ENCODE measurements around the gene PHF20. TPM values are rescaled to one million over a fixed set of nuclear protein-coding genes. Genes with fewer than 3 reads are reported as not detected.

PHF20 gene
- total and polyA plus RNA-seq, 2 of the 13 experiments (the other 11 are each of a cell fraction or from before 2014, with no cell fraction given): 22.8 to 34.1 TPM

DNA sequence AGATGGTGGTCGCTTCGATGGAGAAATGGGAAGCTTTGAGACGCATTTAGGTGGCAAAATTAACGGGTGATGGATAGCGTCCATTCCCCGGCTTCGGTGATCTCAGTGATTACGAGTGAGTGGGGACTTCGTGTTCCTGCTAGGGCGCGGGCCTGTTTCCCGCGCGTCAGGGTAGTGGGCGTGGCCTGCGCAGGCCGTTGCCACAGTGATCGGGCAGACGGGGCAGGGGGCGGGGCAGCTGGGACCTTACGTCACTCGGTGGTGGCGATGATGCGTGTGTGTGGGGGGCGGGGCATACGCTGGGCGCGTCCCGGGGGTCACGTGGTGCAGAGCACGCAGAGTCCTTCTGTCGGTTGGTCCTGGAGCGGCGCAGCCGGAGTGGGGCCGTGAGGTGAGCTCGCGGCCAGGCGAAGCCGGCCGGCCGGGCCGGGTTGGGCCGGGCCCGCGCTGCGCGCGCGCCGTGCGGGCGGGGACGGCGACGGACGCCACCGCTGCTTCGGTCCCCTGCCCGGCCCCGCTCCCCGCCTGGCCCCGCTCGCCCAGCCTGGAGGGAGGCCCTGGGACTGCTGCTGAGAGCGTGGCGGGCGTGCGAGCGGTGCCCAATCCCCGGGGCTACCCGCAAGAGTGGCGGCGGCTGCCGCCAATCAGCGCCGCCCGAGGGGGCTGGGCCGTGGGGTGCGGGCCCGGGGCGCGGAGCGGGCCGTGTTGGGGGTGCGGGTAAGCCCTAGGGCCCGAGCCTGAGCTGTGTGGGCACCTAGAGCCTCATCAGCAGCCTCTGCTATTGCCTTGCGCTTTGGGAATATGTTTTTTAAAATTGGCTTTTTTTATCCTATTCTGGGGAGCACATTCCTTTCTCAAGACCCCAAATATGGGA is at the start of gene PHF20 (continued):
- TF ChIP-seq, protein P1, sequence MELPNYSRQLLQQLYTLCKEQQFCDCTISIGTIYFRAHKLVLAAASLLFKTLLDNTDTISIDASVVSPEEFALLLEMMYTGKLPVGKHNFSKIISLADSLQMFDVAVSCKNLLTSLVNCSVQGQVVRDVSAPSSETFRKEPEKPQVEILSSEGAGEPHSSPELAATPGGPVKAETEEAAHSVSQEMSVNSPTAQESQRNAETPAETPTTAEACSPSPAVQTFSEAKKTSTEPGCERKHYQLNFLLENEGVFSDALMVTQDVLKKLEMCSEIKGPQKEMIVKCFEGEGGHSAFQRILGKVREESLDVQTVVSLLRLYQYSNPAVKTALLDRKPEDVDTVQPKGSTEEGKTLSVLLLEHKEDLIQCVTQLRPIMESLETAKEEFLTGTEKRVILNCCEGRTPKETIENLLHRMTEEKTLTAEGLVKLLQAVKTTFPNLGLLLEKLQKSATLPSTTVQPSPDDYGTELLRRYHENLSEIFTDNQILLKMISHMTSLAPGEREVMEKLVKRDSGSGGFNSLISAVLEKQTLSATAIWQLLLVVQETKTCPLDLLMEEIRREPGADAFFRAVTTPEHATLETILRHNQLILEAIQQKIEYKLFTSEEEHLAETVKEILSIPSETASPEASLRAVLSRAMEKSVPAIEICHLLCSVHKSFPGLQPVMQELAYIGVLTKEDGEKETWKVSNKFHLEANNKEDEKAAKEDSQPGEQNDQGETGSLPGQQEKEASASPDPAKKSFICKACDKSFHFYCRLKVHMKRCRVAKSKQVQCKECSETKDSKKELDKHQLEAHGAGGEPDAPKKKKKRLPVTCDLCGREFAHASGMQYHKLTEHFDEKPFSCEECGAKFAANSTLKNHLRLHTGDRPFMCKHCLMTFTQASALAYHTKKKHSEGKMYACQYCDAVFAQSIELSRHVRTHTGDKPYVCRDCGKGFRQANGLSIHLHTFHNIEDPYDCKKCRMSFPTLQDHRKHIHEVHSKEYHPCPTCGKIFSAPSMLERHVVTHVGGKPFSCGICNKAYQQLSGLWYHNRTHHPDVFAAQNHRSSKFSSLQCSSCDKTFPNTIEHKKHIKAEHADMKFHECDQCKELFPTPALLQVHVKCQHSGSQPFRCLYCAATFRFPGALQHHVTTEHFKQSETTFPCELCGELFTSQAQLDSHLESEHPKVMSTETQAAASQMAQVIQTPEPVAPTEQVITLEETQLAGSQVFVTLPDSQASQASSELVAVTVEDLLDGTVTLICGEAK (IDR thresholded peaks at IDR 0.05): no peak
- TF ChIP-seq, protein P1 (CRISPR knock-in tag; IDR thresholded peaks at IDR 0.05): no peak; the same call in none of the 2 replicates
- TF ChIP-seq ZNF737 (CRISPR knock-in tag; IDR thresholded peaks at IDR 0.05; ENCODE audit: borderline replicate concordance): no peak; the same call in 1 of the 2 replicates
- TF ChIP-seq, protein P2, sequence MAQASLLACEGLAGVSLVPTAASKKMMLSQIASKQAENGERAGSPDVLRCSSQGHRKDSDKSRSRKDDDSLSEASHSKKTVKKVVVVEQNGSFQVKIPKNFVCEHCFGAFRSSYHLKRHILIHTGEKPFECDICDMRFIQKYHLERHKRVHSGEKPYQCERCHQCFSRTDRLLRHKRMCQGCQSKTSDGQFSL (CRISPR knock-in tag; IDR thresholded peaks at IDR 0.05): peak; percentile 97
- TF ChIP-seq, protein P3, sequence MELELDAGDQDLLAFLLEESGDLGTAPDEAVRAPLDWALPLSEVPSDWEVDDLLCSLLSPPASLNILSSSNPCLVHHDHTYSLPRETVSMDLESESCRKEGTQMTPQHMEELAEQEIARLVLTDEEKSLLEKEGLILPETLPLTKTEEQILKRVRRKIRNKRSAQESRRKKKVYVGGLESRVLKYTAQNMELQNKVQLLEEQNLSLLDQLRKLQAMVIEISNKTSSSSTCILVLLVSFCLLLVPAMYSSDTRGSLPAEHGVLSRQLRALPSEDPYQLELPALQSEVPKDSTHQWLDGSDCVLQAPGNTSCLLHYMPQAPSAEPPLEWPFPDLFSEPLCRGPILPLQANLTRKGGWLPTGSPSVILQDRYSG (CRISPR knock-in tag; IDR thresholded peaks at IDR 0.05): peak; percentile 92; the same call in 1 of the 2 replicates
- TF ChIP-seq SMAD9 (CRISPR knock-in tag; IDR thresholded peaks at IDR 0.05): peak; percentile 96
- peak; percentile 95 for TF ChIP-seq ZBTB20 (CRISPR knock-in tag; IDR thresholded peaks at IDR 0.05; ENCODE audit: borderline replicate concordance, low read depth)
- TF ChIP-seq ZNF660 (CRISPR knock-in tag; IDR thresholded peaks at IDR 0.05; ENCODE audit: borderline replicate concordance, low read depth): no peak
- peak; percentile 98 for TF ChIP-seq CREB1 (IDR thresholded peaks at IDR 0.05)
- peak; percentile 82 for TF ChIP-seq CREB1 (CRISPR knock-in tag; IDR thresholded peaks at IDR 0.05)
- peak; percentile 95 for TF ChIP-seq ZNF749 (CRISPR knock-in tag; IDR thresholded peaks at IDR 0.05; ENCODE audit: borderline replicate concordance)
- no peak for TF ChIP-seq FOXA1 (IDR thresholded peaks at IDR 0.05)
- peak; percentile 26; the same call in 1 of the 2 replicates for TF ChIP-seq FOXA1 (CRISPR knock-in tag; IDR thresholded peaks at IDR 0.05)
- peak; percentile 51 for TF ChIP-seq MED13 (CRISPR knock-in tag; IDR thresholded peaks at IDR 0.05)
- no peak for TF ChIP-seq NR2F6 (IDR thresholded peaks at IDR 0.05)
- TF ChIP-seq NR2F6 (CRISPR knock-in tag; IDR thresholded peaks at IDR 0.05): peak; percentile 68
- TF ChIP-seq PTBP1 (IDR thresholded peaks at IDR 0.05; ENCODE audit: low read depth, low read length, poor library complexity, severe bottlenecking): no peak
- TF ChIP-seq ZNF101 (CRISPR knock-in tag; IDR thresholded peaks at IDR 0.05; ENCODE audit: borderline replicate concordance, low read depth): 0 out of 2 replicates have a peak, but pooled peaks have one; percentile 34
- 0 out of 2 replicates have a peak, but pooled peaks have one; percentile 54 for TF ChIP-seq ZNF773 (CRISPR knock-in tag; IDR thresholded peaks at IDR 0.05; ENCODE audit: borderline replicate concordance)
- TF ChIP-seq SP5 (CRISPR knock-in tag; IDR thresholded peaks at IDR 0.05; ENCODE audit: borderline replicate concordance, low read depth): peak; percentile 89
- peak; percentile 65 for TF ChIP-seq PHF20 (CRISPR knock-in tag; IDR thresholded peaks at IDR 0.05)
